GM12891 (cell line): ENCODE measurements around the gene EYA4.

Experiments used
- PAX5 ChIP-seq: IDR thresholded peaks from 2 replicates; pipeline ENCODE4 v1.6.1; 2011; ENCODE audit warnings: low read length, moderate library complexity, mild to moderate bottlenecking; ENCODE audit not compliant: insufficient read depth, severe bottlenecking
- POLR2A ChIP-seq: IDR thresholded peaks from 2 replicates; pipeline ENCODE4 v1.6.1; 2011; ENCODE audit warnings: low read depth, low read length, control low read depth
- POLR2AphosphoS5 ChIP-seq: IDR thresholded peaks from 2 replicates; pipeline ENCODE4 v1.6.1; 2011; ENCODE audit warnings: low read depth, low read length, control low read depth
- SPI1 ChIP-seq: IDR thresholded peaks from 2 replicates; pipeline ENCODE4 v1.6.1; 2011; ENCODE audit warnings: low read depth, low read length, control low read depth
- TAF1 ChIP-seq: IDR thresholded peaks from 2 replicates; pipeline ENCODE4 v1.6.1; 2011; ENCODE audit warnings: low read depth, low read length, control low read depth

- TF ChIP-seq POLR2A, result no peak
- no peak for TF ChIP-seq PAX5
- TF ChIP-seq POLR2AphosphoS5, result no peak
- no peak for TF ChIP-seq SPI1
- no peak for TF ChIP-seq TAF1
These were observed 117.5 kb downstream of the EYA4 start for GRCh38 chr6:133358574-133359150.
